Endothelial cell of umbilical vein (primary cell): ENCODE measurements around the gene MRC2.

ENCODE experiments used
- EZH2 ChIP-seq: IDR thresholded peaks from 2 replicates; pipeline ENCODE4 v1.6.1; 2012; ENCODE audit warnings: borderline replicate concordance, low read depth, mild to moderate bottlenecking, moderate library complexity, low read length, inconsistent platforms; ENCODE audit not compliant: severe bottlenecking
- FOS ChIP-seq: IDR thresholded peaks from 2 replicates; pipeline ENCODE4 v1.6.1; 2011; ENCODE audit warnings: mild to moderate bottlenecking, low read length, moderate library complexity, borderline replicate concordance; ENCODE audit not compliant: insufficient read depth
- GATA2 ChIP-seq: IDR thresholded peaks from 2 replicates; pipeline ENCODE4 v1.7.0; 2011; ENCODE audit warnings: low read depth, mild to moderate bottlenecking, moderate library complexity, mixed read lengths, low read length; ENCODE audit not compliant: insufficient read length, insufficient read depth
- JUN ChIP-seq: IDR thresholded peaks from 2 replicates; pipeline ENCODE4 v1.6.1; 2011; ENCODE audit warnings: borderline replicate concordance, low read depth; ENCODE audit not compliant: insufficient read length, insufficient read depth
- MYC ChIP-seq: IDR thresholded peaks from one replicate; pipeline ENCODE4 v1.6.1; 2011; ENCODE audit warnings: mild to moderate bottlenecking, low read depth, low read length
- POLR2A ChIP-seq: IDR thresholded peaks from 2 replicates; pipeline ENCODE4 v1.6.1; 2012; ENCODE audit warnings: low read depth, mild to moderate bottlenecking, control low read depth, low read length
- POLR2AphosphoS5 ChIP-seq: IDR thresholded peaks from 2 replicates; pipeline ENCODE4 v1.6.1; 2012; ENCODE audit warnings: low read depth, mild to moderate bottlenecking, control low read depth, low read length, moderate library complexity; ENCODE audit not compliant: insufficient read depth
- TF ChIP-seq, protein P1 (sequence below), 2 donors: IDR thresholded peaks; 1 replicate in 1 of 2; 2 replicates in 1 of 2; pipeline ENCODE4 v1.5.1; 2011; ENCODE audit warnings: low read length in 2 of 2, mild to moderate bottlenecking in 2 of 2, moderate library complexity in 2 of 2, control low read depth in 1 of 2, inconsistent platforms in 1 of 2, low read depth in 1 of 2; ENCODE audit not compliant: insufficient read depth in 1 of 2; ENCODE audit errors: extremely low read depth in 1 of 2
- TF ChIP-seq, protein P2 (sequence below): IDR thresholded peaks from 2 replicates; pipeline ENCODE4 v1.6.1; 2011; ENCODE audit not compliant: insufficient read depth, insufficient read length

DNA sequence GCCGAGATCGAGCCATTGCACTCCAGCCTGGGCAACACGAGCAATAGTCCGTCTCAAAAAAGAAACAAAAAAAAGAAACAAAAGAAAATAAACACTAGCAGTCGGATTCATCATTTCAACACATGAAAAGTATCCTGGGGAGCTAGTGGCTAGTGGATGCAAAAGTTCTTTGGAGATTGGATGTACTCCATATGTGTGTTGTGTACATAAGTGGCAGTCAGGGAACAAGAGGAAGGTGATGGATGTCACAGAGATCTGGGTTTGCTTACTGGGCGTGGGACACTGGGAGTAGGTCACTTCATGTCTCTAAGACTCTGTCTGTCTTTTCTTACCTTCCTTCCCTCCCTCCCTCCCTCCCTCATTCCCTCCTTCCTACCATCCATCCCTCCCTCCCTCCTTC is 35.4 kb downstream of the MRC2 start:
- TF ChIP-seq POLR2A (no peak), EZH2 (no peak), POLR2AphosphoS5 (no peak), GATA2 (no peak), MYC (no peak), FOS (no peak), JUN (no peak)
- TF ChIP-seq, protein P1, sequence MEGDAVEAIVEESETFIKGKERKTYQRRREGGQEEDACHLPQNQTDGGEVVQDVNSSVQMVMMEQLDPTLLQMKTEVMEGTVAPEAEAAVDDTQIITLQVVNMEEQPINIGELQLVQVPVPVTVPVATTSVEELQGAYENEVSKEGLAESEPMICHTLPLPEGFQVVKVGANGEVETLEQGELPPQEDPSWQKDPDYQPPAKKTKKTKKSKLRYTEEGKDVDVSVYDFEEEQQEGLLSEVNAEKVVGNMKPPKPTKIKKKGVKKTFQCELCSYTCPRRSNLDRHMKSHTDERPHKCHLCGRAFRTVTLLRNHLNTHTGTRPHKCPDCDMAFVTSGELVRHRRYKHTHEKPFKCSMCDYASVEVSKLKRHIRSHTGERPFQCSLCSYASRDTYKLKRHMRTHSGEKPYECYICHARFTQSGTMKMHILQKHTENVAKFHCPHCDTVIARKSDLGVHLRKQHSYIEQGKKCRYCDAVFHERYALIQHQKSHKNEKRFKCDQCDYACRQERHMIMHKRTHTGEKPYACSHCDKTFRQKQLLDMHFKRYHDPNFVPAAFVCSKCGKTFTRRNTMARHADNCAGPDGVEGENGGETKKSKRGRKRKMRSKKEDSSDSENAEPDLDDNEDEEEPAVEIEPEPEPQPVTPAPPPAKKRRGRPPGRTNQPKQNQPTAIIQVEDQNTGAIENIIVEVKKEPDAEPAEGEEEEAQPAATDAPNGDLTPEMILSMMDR (IDR thresholded peaks at IDR 0.05; ENCODE audit: extremely low read depth in 1 of 2, insufficient read depth in 1 of 2, low read depth in 1 of 2, low read length in 2 of 2) = no peak
- TF ChIP-seq, protein P2, sequence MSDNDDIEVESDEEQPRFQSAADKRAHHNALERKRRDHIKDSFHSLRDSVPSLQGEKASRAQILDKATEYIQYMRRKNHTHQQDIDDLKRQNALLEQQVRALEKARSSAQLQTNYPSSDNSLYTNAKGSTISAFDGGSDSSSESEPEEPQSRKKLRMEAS = no peak
